ENCODE data around the gene ROR2. TPM values are rescaled to one million over a fixed set of nuclear protein-coding genes. Genes with fewer than 3 reads are reported as not detected.

ROR2 gene
- total RNA-seq, 1 donor from 2014 or later = 0.32 TPM

DNA sequence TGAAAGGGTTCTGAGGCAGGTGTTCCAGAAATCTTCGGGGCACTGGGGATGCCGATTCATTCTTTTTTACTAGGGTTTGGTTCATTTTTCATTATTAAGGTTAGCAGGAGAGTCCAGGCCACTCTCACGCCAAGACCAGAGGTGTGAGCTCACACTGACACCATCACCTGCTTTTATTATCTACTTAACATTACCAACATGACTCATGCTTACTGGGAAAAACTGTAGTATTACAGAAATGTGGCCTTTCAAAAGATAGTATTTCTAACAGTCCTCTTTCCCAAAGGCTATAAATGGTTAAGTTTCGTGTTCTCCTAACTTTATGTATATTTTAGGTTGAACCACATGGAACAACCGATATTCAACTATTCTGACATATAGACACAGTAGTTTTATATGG lies 222.1 kb downstream of the ROR2 start:
- no peaks in the 10 kb centered on the region for H3K4me1 ChIP-seq
- TF ChIP-seq, protein P1, sequence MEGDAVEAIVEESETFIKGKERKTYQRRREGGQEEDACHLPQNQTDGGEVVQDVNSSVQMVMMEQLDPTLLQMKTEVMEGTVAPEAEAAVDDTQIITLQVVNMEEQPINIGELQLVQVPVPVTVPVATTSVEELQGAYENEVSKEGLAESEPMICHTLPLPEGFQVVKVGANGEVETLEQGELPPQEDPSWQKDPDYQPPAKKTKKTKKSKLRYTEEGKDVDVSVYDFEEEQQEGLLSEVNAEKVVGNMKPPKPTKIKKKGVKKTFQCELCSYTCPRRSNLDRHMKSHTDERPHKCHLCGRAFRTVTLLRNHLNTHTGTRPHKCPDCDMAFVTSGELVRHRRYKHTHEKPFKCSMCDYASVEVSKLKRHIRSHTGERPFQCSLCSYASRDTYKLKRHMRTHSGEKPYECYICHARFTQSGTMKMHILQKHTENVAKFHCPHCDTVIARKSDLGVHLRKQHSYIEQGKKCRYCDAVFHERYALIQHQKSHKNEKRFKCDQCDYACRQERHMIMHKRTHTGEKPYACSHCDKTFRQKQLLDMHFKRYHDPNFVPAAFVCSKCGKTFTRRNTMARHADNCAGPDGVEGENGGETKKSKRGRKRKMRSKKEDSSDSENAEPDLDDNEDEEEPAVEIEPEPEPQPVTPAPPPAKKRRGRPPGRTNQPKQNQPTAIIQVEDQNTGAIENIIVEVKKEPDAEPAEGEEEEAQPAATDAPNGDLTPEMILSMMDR (IDR thresholded peaks at IDR 0.05) = no peak
- no peak overlapping the region for H3K4me3 ChIP-seq
- no peak overlapping the region for H3K27ac ChIP-seq
- no peaks in the 10 kb centered on the region for H3K36me3 ChIP-seq
- intact Hi-C loops (cut with DNase I) = loop anchor here (2.0 kb wide), 1 partner anchor 813 kb away; no protein-coding TSS in a partner anchor
- no peak for DNase-seq (ENCODE audit: low spot score in 2 of 2)
- no peaks in the 10 kb centered on the region for H3K9me3 ChIP-seq
- H3K27me3 ChIP-seq = no peaks in the 10 kb centered on the region

DNA sequence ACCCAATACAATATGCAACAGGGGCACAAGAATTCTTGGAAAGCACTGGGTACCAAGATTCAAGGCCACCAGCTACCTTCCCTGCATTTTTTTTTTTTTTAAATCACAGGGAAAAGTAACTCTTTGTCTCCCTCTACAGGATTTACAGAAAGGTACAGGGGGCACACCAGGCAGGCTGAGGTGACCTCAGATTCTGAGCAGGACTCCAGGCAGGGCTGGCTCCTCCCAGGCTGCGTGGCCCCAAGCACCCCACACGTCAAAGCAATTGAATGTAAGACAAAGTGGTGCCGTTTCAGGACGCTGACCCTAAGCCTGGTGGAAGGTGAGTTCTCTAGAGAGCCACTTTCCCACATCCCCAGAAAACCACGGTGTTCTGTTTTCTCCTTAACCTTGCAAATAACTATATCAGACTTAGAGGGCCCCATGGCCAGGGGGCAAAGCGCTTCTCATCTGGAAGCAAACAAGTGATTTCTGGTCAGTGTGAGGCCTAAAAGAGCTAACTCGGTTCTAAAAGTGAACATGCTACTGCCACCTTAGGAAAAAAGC lies 222.6 kb downstream of the ROR2 start:
- Histone ChIP-seq H3K4me3 (no peak overlapping the region), H3K27me3 (no peaks in the 10 kb centered on the region), H3K36me3 (no peaks in the 10 kb centered on the region), H3K9me3 (no peaks in the 10 kb centered on the region), H3K27ac (no peak overlapping the region), H3K4me1 (no peaks in the 10 kb centered on the region)
- DNase-seq (ENCODE audit: low spot score in 2 of 2) = no peak
- TF ChIP-seq, protein P1 (IDR thresholded peaks at IDR 0.05) = peak; percentile 18 to 56 (median 51)
- intact Hi-C loops (cut with DNase I) = loop anchor here (2.0 kb wide), 1 partner anchor 813 kb away; no protein-coding TSS in a partner anchor

- no peaks in the 10 kb centered on the region for H3K36me3 ChIP-seq
- intact Hi-C loops (cut with DNase I) = loop anchor here (2.0 kb wide), 1 partner anchor 812 kb away; no protein-coding TSS in a partner anchor
- DNase-seq (ENCODE audit: low spot score in 2 of 2) = no peak
These were observed 223.5 kb downstream of the ROR2 start for GRCh38 chr9:91726406-91727100.

DNA sequence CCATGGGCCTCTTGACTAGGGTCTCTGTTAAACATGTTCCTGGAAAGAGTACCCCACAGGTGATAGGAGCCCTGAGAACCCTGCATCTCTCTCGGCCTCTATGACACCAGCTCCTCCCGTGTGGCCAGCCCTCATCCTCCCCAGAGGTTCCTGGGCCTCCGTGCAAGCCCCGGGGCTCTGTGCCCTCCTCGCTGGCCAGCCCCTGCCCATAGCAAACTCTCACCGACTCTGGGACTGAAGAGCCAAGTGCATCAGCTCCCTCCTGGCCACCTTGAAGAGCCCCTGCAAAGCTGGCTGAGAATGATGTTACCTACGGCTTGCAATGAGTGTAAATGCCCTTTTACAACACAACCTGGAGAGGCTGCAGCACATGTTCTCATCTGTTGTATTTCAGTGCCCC lies 224.4 kb downstream of the ROR2 start:
- Histone ChIP-seq H3K27ac (no peak overlapping the region), H3K4me3 (no peak overlapping the region), H3K27me3 (no peaks in the 10 kb centered on the region), H3K4me1 (no peaks in the 10 kb centered on the region), H3K36me3 (no peaks in the 10 kb centered on the region), H3K9me3 (no peaks in the 10 kb centered on the region)
- DNase-seq (ENCODE audit: low spot score in 2 of 2) = no peak
- intact Hi-C loops (cut with DNase I) = loop anchor here (2.0 kb wide), 1 partner anchor 811 kb away; no protein-coding TSS in a partner anchor
- TF ChIP-seq, protein P1 (IDR thresholded peaks at IDR 0.05) = no peak

More at GRCh38 chr9:91726406-91727100, 223.5 kb downstream of the ROR2 start:
- Histone ChIP-seq H3K4me1 (no peaks in the 10 kb centered on the region), H3K4me3 (no peak overlapping the region), H3K27ac (no peak overlapping the region), H3K27me3 (no peaks in the 10 kb centered on the region), H3K9me3 (no peaks in the 10 kb centered on the region)
- TF ChIP-seq, protein P1 (IDR thresholded peaks at IDR 0.05) = no peak

DNA sequence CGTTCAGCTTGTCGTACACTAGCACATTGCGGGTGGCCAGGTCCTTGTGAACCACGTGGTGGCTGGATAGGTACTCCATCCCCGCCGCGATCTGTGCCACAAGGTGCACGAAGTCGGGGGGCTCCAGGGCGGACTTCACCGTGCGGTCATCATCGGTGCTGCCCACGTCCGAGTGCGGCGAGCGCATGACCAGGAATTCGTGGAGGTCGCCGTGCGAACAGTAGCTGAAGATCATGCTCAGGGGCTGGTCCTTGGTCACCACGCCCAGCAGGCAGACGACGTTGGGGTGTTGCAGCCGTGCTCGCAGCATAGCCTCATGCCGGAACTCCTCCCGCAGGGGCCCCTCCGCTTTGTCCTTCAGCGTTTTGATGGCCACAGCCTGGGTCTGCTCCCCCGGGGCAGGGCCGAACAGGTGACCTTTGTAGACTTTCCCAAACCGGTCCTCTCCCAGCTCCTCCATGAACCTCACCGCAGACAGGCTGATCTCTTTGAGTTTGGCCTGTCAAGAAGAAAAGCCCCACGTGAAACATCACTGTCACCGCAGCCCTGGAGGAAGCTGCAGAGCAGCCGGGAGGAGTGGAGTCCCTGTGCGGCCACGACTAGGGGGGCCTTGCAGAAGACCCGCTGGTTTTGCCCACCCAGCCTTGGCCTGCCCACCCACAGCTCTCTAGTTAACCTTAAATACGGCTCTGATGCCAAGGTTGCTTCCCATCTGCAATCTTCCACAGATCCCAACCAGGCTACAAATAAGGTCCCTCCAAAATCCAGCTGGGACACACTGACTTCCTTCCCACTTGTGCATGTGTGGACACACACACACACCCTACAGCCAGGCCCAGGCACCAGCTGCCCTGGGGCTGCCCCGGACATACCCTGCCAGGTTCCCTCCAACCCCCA lies 225.2 kb downstream of the ROR2 start:
- Histone ChIP-seq H3K27ac (no peak overlapping the region), H3K4me1 (no peaks in the 10 kb centered on the region), H3K9me3 (no peaks in the 10 kb centered on the region), H3K36me3 (no peaks in the 10 kb centered on the region), H3K27me3 (no peaks in the 10 kb centered on the region), H3K4me3 (no peak overlapping the region)
- intact Hi-C loops (cut with DNase I) = no loop called here
- TF ChIP-seq, protein P1 (IDR thresholded peaks at IDR 0.05) = no peak
- peak in 1 of 2 donors; percentile 58 for DNase-seq (ENCODE audit: low spot score in 2 of 2)

Measured in ascending aorta (tissue), 2 donors.